SHP77 (cell line): Measurements from ENCODE around the gene LMNB1.

Experiments
- DNase-seq, 2 experiments: peaks; one replicate each; lab custom pipeline; 2025; lab: John Stamatoyannopoulos, UW

The LMNB1 gene

DNA sequence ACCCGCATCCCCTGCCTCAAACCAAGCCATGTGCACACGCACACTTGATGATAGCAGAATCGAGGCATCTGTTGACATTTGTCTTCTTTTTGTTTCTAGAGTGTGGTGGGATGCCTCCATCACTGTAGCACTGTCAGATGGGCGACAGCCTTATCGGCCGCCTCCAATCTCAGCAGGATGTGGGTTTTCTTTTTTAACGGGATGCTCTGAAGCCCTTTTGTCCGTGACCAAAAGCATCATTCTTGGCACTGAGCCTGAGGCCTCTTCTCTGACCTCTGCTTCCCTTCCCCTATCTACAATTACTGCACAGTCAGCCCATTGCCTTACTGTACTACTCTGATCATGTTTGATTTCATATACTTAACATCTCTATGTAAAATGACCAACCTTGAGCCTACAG, 78.3 kb downstream of the LMNB1 start:
- DNase-seq: no peak

DNA sequence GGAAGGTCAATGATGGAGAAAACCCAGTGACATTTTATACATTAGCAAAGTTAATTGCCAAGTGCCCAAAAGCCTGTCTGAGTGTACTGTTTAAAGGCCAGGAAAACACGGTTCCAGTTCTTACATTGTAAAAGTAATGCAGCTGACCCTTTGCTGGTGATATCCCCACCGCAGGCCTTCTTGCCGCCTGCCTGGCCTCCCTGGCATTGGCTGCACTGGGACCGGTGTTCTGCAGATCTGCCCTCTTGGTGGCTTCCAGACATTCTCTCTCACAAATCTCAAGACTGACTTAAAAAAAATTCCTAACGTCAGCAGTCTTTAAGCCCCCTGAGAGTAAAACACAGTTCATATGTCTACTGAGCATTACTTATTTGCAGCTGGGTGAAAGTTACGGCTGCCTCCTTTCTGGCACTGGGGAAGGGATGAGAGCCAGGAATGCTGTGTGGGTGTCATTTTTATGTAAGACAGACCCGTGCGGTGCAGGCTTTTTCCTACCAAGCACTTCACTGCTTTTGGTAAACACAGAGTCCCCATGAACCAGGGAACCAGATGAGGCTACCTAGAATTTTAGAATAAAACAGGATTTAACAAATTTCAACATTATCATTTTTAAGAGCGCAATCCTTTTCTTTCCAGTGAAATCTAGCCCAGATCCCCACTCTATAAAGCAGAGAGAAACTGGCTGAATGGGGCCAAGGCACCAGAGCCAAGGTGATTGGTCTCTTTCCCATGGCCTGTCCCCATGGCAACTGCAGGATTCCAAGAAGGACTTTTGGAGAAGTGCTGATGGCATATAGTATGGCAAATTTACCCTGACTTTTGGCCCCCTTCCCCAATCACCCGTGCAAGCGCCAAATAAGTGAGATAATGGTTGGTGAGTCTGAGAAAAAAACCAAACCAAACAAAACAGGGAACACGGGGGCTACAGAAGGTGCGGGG, 80.8 kb downstream of the LMNB1 start:
- no peak for DNase-seq

DNA sequence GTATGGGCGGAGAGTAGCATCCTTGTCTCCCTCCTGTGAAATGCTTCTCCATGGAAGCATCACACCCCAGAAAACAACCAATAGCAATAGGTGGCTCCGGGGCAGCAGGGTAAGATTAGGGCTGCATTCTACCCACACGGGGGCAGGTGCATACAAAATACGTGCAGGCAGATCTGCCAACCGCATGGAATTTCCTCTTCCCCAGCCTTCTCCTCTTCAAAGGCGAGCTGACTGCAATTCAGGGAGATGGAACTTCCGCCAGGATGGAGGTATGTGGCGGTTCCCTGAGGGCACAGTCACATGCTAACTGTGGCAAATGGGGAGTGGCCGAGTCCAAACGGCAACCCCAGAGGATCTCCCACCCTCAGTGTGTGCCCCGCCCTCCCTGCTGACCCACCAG, 81.5 kb downstream of the LMNB1 start:
- no peak for DNase-seq

DNA sequence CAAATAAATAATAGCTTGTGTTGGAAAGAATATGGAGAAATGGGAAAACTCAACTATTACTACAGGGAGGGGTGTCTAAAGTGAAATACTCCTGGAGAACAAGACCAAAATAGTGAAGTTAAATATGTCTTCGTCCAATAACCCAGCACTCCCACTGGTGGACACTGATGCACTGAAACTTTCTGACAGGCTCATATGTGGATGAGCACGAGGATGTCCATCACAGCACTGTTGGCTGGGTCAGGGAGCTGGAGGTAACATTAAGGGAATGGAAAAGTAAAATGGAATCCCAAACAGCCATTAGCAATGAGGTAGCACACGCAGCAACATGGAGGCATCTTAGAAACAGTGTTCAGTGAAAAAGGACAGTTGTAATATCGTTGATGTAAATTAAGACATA, 86.5 kb downstream of the LMNB1 start:
- DNase-seq: no peak

DNA sequence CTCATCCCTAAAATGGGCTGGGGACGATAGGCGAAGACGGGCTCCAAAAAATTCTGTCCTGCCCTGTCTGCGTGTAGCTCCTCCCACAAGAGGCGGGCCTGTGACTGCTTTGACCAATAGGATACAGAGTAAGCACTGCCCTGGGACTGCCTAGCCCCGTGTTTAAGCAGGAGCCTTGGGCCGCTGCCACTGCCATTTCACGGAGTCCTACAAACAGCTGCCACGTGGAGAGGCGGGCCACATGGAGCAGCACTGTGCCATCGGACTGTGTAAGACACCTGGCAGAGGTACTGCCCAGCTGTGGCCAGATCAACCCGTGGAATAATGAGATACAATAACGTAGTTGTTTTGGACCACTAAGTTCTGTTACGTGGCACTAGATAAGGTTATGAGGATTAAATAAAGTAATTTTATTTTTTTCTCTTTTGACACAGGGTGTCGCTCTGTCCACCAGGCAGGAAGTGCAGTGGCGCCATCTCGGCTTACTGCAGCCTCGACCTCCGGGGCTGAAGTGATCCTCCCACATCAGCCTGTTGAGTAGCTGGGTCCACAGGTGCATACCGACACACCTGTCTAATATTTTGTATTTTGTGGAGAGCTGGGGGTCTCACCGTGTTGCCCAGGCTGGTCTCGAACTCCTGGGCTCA, 87.2 kb downstream of the LMNB1 start:
- no peak for DNase-seq

DNA sequence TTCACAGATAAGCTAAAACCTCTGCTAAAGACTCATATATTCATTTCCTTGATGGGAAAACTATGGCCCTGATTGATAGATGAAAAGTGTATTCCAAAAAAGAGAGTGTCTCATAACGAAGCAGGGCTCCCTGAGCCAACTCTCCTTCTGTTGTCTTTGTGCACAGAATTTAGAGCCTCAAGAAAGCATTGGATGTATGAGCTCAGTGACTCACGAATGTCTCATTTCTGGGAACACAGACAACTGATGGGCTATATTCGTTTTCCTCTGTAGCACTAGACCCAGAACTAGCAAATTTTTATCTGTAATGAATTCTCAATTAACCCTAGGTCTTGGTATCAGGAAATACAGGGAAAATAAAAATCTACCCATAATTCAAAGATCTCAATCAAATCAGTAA, 88.4 kb downstream of the LMNB1 start:
- no peak for DNase-seq

DNA sequence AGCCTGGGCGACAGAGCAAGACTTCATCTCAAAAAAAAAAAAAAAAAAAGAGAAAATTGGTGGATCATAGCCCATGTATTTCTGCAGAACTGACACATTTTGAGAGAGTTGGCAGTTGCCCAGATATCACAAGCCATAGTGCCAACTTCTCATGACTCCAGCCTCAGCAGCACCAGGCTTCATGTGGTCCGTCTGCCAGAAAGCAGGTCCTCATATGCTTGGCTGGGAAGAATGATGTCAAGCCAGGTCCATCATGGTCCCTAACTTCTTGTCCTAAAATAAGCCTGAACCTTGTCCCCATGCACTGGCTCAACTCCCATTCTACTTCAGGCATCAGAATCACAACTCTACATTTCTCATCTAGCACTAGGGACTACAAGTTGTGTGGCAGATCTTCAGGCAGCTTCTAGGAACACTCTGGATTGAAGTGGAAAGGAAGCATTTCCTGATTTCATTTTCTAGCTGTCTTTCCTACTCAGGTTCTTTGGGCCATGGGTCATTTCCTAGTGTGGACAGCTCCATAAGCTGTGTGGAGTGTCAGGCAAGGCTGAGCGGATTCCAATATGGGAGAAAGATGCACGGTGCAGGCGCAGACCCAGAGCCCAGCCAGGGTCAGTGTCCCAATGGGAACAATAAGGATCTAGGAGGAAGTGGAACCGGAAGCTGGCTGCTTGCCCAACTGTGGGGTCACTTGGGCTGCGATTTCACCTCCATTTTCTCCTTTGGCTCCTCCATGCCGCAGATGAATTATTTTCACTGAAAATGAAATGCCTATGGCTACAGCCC, 90.1 kb downstream of the LMNB1 start:
- DNase-seq: no peak

DNA sequence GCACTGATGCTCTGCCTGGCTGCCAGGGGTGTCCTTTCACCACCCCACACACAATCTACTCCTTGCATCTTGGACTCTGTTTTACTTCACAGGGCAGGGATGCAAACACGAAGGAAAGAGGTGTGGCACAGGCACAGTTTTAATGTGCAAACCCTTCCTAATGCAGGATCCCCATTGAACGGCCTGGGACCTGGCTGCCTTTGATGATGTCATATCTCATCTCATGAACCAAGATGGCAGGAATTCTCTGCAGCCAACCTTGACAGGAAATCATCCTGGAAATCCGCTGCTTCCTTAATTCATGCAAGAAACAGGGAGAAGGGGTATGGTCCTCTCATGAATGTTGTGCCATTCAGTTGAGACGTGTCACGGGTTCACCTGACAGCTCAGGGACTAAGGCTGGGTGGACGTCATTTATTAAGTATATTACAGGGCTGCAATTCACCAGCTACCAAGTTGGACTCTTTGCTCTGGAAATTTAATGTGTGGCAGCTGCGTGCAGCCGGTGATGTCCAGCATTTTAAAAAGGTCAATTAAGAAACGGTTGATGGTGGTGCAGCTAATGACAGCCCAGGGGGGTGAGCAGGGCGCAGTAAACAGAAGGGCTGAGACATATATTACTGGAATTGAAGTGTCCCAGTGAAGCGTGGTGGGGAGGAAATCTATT, 91.5 kb downstream of the LMNB1 start:
- DNase-seq: peak in 1 of 2 experiments; percentile 5

DNA sequence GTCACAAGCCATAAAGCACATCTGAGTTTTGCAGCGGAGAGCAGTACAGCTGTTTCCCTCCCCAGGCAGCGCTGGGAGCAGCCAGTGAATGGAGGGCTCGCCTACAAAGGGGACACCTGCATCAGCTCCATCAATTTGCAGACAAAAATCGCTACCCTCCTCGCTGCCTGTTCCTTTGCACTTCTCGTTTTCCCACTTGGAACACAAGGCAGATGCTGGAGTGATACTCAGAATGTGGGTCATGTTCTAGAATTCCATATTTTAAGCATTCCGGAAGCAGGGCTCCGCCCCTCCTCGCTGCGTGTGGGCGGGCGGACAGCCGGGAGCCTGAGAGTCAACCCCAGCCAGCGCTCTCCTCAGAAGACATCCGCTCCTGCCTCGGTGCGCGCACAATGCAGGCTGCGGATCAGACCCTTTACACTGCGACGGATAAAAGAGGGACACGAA, 92.1 kb downstream of the LMNB1 start:
- peak; percentile 11 to 46 for DNase-seq

DNA sequence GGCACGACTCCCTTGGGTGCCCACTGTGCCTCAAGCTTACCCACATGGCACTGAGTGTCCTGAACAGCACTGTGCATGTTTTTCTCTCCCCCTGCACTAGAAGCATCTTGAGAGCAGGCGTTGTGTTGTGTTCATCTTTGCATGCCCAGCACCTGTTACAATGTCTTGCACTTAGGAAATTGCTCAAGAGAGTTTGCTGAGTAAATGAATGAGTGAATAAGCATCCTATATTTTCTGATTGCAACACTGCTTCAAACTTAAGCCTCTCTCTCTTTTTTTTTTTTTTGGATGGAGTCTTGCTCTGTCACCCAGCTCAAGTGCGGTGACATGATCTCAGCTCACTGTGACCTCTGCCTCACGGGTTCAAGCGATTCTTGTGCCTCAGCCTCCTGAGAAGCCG, 94.5 kb downstream of the LMNB1 start:
- no peak for DNase-seq

DNA sequence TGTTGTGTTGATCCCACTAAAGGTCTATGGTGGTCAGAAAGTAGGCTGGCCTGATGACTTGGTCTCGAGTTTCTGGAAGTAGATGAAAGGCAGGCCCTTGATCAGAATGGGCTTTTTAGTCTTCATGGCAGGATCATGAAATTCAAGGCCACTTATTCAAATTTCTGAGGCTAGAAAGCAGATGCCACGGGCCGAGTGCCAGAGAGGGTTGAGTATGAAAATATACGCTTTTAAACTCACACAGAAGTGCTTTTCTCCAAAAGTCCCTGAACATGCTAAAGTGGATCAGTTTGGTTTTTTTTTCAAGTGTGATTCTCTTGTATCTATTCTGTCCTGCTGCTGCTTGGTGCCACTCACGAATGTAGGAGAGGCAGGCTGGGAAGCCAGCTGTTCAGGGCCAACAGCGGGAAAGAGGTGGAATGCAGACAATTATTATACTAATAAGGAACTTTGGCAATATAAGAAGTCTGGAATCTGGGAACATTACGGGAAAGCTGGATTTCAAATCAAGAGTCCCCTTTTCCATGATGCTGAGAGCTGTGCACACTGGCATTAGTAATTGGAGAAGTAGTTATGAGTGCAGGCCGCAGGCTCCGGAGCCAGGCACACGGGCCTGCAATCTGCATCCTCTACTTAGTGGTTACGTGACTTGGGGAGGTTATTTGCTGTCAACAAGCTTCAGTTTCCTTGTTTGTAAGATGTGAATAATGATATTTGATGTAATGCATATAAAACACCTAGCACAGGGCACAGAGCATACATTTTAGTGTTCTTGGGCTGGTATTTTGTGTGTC, 95.8 kb downstream of the LMNB1 start:
- DNase-seq: no peak

DNA sequence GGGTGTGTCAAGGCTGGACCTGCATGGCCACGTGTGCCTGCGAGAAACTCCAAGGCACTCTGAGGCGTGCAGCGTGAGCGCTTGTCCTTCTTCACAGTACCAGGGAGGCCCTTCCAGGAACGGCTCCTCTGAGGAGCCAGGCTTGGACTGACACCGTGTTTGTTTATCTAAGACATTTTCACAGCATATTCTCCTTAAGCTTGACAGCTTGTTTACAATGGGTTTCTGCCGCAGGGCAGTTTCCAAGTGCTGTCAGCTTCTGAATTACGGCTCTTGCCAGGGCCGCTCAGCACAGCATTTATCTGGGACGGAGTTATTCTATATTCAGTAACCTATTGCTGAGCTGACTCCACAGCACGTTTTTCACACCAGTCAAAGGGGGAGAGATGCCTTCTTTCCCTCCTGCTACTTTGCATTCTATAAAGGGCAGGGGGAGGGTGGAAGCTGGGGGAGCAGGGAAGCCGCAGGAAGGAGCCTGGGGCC, 98.4 kb downstream of the LMNB1 start:
- DNase-seq: no peak

DNA sequence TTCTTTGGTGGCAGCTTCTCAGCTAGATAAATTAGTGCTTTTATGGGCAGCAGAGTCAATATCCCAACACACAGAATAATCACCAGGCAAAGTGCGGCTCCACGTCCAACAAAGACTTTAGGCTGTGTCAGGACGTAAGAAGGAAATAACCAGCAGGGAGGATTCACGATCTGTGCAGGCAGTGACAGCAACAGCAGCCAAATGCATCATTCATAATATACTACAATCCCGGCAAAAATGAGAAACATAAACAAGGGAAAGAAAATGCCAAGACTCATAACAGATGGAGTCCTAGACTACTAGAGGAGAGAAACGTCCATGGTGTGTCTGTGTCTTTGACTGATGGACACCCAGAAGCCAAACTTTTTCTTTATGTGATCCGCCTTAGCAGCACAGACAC, 100.7 kb downstream of the LMNB1 start:
- DNase-seq: no peak

DNA sequence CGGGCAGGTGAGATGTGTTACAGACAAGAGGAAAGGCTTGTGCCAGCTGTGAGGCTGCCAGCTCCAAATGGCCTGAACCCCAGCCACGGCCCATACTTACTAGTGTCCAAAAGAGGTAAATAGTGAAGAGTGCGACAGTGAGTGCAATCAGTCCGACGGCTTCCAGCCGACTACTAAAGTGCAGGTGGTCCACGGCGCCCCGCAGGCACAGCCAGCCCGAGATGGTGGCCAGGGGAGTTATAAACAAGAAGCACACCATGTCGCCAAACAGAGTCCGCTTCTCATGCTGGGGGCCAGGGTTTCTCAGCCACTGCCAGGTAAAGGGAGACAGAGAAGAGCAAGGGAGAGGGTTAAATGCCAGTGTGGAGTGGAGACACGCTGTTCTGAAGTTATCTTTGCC, 101.1 kb downstream of the LMNB1 start:
- DNase-seq: no peak

DNA sequence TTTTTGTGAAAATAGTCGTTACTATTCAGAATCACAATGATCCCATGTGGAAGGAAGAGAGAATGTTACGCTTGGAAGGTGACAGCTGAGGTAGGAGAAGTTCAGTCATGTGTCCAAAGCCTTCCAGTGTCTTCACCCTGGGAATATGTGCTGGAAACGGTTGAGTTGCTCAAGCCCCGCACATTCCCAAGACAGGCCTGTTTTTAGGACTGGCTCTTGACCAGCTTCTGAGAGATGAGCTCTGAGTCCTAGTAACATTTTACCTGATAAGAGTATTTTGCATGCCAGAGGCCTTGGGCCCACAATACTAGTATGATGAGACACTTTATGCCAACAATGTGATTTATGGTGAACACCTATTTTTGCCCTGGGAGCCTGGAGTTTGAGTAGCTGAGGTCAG, 101.7 kb downstream of the LMNB1 start:
- DNase-seq: no peak

DNA sequence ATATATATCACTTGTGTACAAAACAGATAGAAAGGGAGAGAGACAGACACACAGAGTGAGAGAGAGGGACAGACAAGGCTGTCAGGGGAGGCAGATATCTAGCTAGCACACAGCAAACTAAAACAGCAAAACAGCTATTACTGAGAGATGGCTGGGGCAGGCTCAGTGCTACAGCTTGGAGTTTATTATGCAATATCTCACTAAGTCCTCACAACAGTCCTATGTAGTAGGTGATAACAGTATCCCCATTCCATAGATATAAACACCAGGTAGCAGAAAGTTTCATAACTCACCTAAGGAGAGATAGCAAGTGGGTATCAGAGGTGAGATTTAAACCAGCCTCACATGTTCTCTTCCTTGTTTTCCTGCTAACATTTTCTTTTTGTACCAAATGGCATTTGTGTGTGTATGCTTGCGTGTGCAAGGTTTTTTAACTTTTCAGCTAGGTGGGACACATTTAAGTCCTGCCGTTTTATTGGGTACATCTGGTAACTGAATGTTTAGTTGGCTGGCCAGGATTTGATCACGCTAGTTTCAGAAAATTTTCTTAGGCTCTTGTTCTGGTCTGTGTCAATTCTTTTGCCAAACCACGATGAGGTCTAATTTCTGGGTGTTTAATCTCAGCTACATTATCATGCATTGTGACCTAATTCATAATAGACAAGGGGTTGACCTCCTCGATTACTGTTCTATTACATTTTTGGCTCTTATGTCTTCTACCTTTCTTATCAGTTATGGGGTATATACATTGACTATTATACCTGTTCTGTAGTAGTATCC, 105.1 kb downstream of the LMNB1 start:
- no peak for DNase-seq

DNA sequence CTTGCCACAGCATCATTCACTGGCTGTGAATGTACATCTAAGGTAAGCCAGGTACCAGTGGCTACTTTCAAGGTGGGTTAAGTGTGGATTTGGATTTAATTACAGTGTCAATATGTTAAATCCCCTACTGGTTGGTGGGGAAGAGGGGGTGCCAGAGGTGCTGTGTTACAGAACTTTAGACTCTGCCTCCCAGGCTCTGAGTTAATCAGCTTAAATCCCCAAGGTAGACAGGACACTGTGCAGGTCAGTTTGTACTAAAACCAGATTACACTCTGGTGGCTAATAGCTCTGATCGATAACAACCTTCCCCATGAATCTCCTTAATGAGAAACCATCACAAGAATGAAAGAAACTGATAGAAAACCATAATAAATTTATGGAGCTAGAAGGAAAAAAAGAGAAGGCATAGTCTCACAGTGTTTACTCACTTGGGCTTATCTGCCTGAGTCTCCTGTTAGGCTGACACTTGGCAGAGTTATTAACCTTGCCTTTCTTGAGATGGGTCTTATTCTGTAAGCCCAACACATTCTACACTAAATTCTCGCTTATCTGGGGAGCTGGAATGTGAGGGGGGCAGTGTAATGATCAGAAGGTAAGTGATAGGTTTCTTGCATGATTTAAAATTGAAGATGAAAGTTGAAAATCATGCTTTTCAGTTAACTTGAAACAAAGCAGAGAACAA, 106.8 kb downstream of the LMNB1 start:
- DNase-seq: no peak

DNA sequence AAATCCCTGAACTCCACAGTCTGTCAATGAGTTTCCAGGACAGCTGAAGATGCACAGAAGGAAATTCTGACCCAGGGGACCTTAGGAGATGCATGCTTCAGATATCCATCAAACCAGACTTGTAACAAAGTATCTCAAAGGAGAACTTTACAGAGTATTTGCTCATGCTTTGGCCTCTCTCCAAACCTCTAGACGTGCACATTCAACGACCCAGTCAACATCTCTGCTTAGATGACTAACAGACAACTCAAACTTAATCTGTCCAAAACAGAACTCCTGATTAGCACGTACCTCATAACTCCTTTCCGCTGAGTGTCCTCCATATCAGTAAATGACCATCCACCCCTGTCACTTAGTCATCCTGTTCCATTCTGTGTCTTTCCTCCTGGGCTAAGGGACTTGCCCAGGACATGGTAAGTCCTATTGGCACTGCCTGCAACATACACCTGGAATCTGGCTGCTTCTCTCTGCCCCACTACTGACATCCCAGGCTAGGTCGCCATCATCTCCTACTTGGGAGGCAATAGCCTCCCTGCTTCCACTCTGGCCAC, 107.4 kb downstream of the LMNB1 start:
- no peak for DNase-seq
